ENCODE results near the gene SRSF1.
A peak's percentile ranks its signal among the peaks of the same experiment; 100 is the strongest.

SRSF1 gene

GRCh38 chr17:57991537-57991936, 15.5 kb downstream of the SRSF1 start:
- no peak for TF ChIP-seq CTCF (IDR thresholded peaks at IDR 0.05; ENCODE audit: poor library complexity, severe bottlenecking)
- H3K9me3 ChIP-seq (ENCODE audit: severe bottlenecking) = no peaks in the 10 kb centered on the region
- DNase-seq (ENCODE audit: low spot score) (no peak), ATAC-seq (ENCODE audit: low read depth) (no peak)
- peaks cover under 1% of the 10 kb centered on the region for H3K4me1 ChIP-seq (ENCODE audit: insufficient read depth, poor library complexity, severe bottlenecking)
- H3K27me3 ChIP-seq (ENCODE audit: insufficient read depth, poor library complexity, severe bottlenecking) = no peaks in the 10 kb centered on the region
- no peak overlapping the region for H3K4me3 ChIP-seq (ENCODE audit: severe bottlenecking)
- peaks cover 51% of the 10 kb centered on the region for H3K36me3 ChIP-seq (ENCODE audit: low read depth)
- H3K27ac ChIP-seq (ENCODE audit: poor library complexity, severe bottlenecking) = no peak overlapping the region

- DNase-seq (ENCODE audit: low spot score) (no peak), ATAC-seq (ENCODE audit: low read depth) (no peak)
- Histone ChIP-seq H3K27me3 (ENCODE audit: insufficient read depth, poor library complexity, severe bottlenecking) (no peaks in the 10 kb centered on the region), H3K9me3 (ENCODE audit: severe bottlenecking) (no peaks in the 10 kb centered on the region), H3K36me3 (ENCODE audit: low read depth) (peaks cover 57% of the 10 kb centered on the region), H3K4me1 (ENCODE audit: insufficient read depth, poor library complexity, severe bottlenecking) (peaks cover 15% of the 10 kb centered on the region), H3K27ac (ENCODE audit: poor library complexity, severe bottlenecking) (peak overlapping the region; percentile 92), H3K4me3 (ENCODE audit: severe bottlenecking) (no peak overlapping the region)
- no peak for TF ChIP-seq CTCF (IDR thresholded peaks at IDR 0.05; ENCODE audit: poor library complexity, severe bottlenecking)
These were observed 17.0 kb downstream of the SRSF1 start for GRCh38 chr17:57990037-57990436.

- DNase-seq (ENCODE audit: low spot score) = no peak
These were observed 18.5 kb downstream of the SRSF1 start for GRCh38 chr17:57988301-57989250.

GRCh38 chr17:57987581-57988300, 19.3 kb downstream of the SRSF1 start, which contains the start of gene VEZF1:
TSS of gene VEZF1 (minus strand) at chr17:57988254. CDS start at chr17:57988111, 143 bp downstream.
- H3K4me1 ChIP-seq (ENCODE audit: insufficient read depth, poor library complexity, severe bottlenecking) = peaks cover 24% of the 10 kb centered on the region
- H3K27me3 ChIP-seq (ENCODE audit: insufficient read depth, poor library complexity, severe bottlenecking) = no peaks in the 10 kb centered on the region
- TF ChIP-seq CTCF (IDR thresholded peaks at IDR 0.05; ENCODE audit: poor library complexity, severe bottlenecking) = no peak
- peak; percentile 76 for DNase-seq (ENCODE audit: low spot score)
- H3K9me3 ChIP-seq (ENCODE audit: severe bottlenecking) = no peaks in the 10 kb centered on the region
- ATAC-seq (ENCODE audit: low read depth) = peak; percentile 38
- H3K27ac ChIP-seq (ENCODE audit: poor library complexity, severe bottlenecking) = peak within 1 kb of the TSS; percentile 92
- H3K36me3 ChIP-seq (ENCODE audit: low read depth) = peaks cover 64% of the 10 kb centered on the region
- peak within 1 kb of the TSS; percentile 63 for H3K4me3 ChIP-seq (ENCODE audit: severe bottlenecking)

More at GRCh38 chr17:57988301-57989250, 18.5 kb downstream of the SRSF1 start:
- peaks cover 59% of the 10 kb centered on the region for H3K36me3 ChIP-seq (ENCODE audit: low read depth)
- ATAC-seq (ENCODE audit: low read depth) = peak; percentile 64
- H3K9me3 ChIP-seq (ENCODE audit: severe bottlenecking) = no peaks in the 10 kb centered on the region
- peaks cover 24% of the 10 kb centered on the region for H3K4me1 ChIP-seq (ENCODE audit: insufficient read depth, poor library complexity, severe bottlenecking)
- TF ChIP-seq CTCF (IDR thresholded peaks at IDR 0.05; ENCODE audit: poor library complexity, severe bottlenecking) = no peak
- H3K4me3 ChIP-seq (ENCODE audit: severe bottlenecking) = peak overlapping the region; percentile 63
- H3K27ac ChIP-seq (ENCODE audit: poor library complexity, severe bottlenecking) = peak overlapping the region; percentile 92
- H3K27me3 ChIP-seq (ENCODE audit: insufficient read depth, poor library complexity, severe bottlenecking) = no peaks in the 10 kb centered on the region

Data from RWPE2 (cell line).